Neuronal stem cell (in vitro differentiated cells): Measurements from ENCODE around the gene N4BP3.
A peak's percentile ranks its signal among the peaks of the same experiment; 100 is the strongest.

Experiments used
- DNase-seq: peaks from one replicate; pipeline ENCODE4 v3.0.0-alpha.2; 2013; ENCODE audit warnings: low spot score
- H2AFZ ChIP-seq: one replicate; pipeline ENCODE4 v1.6.1; 2013; ENCODE audit warnings: mild to moderate bottlenecking, low read length, inconsistent platforms
- H2AK5ac ChIP-seq: 2 replicates; pipeline ENCODE4 v1.6.1; 2013; ENCODE audit warnings: low read depth, mild to moderate bottlenecking, inconsistent platforms, low read length, moderate library complexity, mixed read lengths
- H2BK120ac ChIP-seq: 2 replicates; pipeline ENCODE4 v1.6.1; 2013; ENCODE audit warnings: low read depth, mild to moderate bottlenecking, inconsistent platforms, low read length, moderate library complexity, mixed read lengths
- H2BK12ac ChIP-seq: one replicate; pipeline ENCODE4 v1.6.1; 2013; ENCODE audit warnings: low read length, inconsistent platforms
- H2BK15ac ChIP-seq: 2 replicates; pipeline ENCODE4 v1.6.1; 2013; ENCODE audit warnings: mild to moderate bottlenecking, low read length, inconsistent platforms, mixed read lengths
- H2BK5ac ChIP-seq: one replicate; pipeline ENCODE4 v1.6.1; 2013; ENCODE audit warnings: inconsistent platforms, mild to moderate bottlenecking, low read length, moderate library complexity
- H3K14ac ChIP-seq: one replicate; pipeline ENCODE4 v1.6.1; 2013; ENCODE audit warnings: low read length, inconsistent platforms
- H3K18ac ChIP-seq: 2 replicates; pipeline ENCODE4 v1.6.1; 2013; ENCODE audit warnings: low read length, inconsistent platforms
- H3K23ac ChIP-seq: 2 replicates; pipeline ENCODE4 v1.6.1; 2013; ENCODE audit warnings: low read depth, mild to moderate bottlenecking, mixed read lengths, low read length, inconsistent platforms; ENCODE audit not compliant: poor library complexity
- H3K27ac ChIP-seq: replicated peaks from 3 replicates; pipeline ENCODE4 v1.5.1; 2013; ENCODE audit warnings: low read length, inconsistent platforms
- H3K27me3 ChIP-seq, 3 experiments: 2 replicates each; pipeline ENCODE4 v1.6.1; 2013; ENCODE audit warnings: low read length in 3 of 3, mild to moderate bottlenecking in 2 of 3, inconsistent platforms in 1 of 3, low read depth in 1 of 3, mixed read lengths in 1 of 3, moderate library complexity in 1 of 3; ENCODE audit not compliant: control insufficient read depth in 3 of 3, insufficient read depth in 3 of 3
- H3K36me3 ChIP-seq, 2 donors: replicated peaks in 1 of 2; 2 replicates each; pipeline ENCODE4 v1.6.1; 2013; ENCODE audit warnings: low read length in 2 of 2; ENCODE audit not compliant: control insufficient read depth in 2 of 2, insufficient read depth in 2 of 2
- H3K4ac ChIP-seq: 2 replicates; pipeline ENCODE4 v1.6.1; 2013; ENCODE audit warnings: inconsistent platforms, mild to moderate bottlenecking, low read length, moderate library complexity
- H3K4me1 ChIP-seq, 2 donors: 1 replicate in 1 of 2; 2 replicates in 1 of 2; pipeline ENCODE4 v1.6.1; 2013; ENCODE audit warnings: low read length in 2 of 2, low read depth in 1 of 2; ENCODE audit not compliant: control insufficient read depth in 2 of 2, insufficient read depth in 1 of 2
- H3K4me2 ChIP-seq: one replicate; pipeline ENCODE4 v1.6.1; 2013; ENCODE audit warnings: mild to moderate bottlenecking, low read length, inconsistent platforms; ENCODE audit not compliant: insufficient read depth, poor library complexity, severe bottlenecking
- H3K4me3 ChIP-seq, 2 donors: 2 replicates each; pipeline ENCODE4 v1.5.1; 2013; ENCODE audit warnings: low read length in 2 of 2, mild to moderate bottlenecking in 2 of 2, inconsistent platforms in 1 of 2, moderate library complexity in 1 of 2
- H3K79me1 ChIP-seq: one replicate; pipeline ENCODE4 v1.6.1; 2013; ENCODE audit warnings: low read depth, mild to moderate bottlenecking, inconsistent platforms, low read length, moderate library complexity
- H3K9ac ChIP-seq: one replicate; pipeline ENCODE4 v1.6.1; 2013; ENCODE audit warnings: mild to moderate bottlenecking, low read depth, low read length, inconsistent platforms; ENCODE audit not compliant: poor library complexity
- H3K9me3 ChIP-seq, 2 donors: replicated peaks in 1 of 2; 2 replicates each; pipeline versions ENCODE3 to v1.6.1; 2013; ENCODE audit warnings: low read length in 2 of 2, mild to moderate bottlenecking in 2 of 2, inconsistent platforms in 1 of 2, low read depth in 1 of 2, mixed read lengths in 1 of 2, moderate library complexity in 1 of 2; ENCODE audit not compliant: control insufficient read depth in 2 of 2, insufficient read depth in 1 of 2
- H4K8ac ChIP-seq: one replicate; pipeline ENCODE4 v1.6.1; 2013; ENCODE audit warnings: low read depth, mild to moderate bottlenecking, inconsistent platforms, low read length, moderate library complexity
- H4K91ac ChIP-seq: one replicate; pipeline ENCODE4 v1.6.1; 2013; ENCODE audit warnings: low read length, low read depth, mild to moderate bottlenecking, inconsistent platforms; ENCODE audit not compliant: poor library complexity
- WGBS, 2 donors: extraction: QIAGEN DNeasy Blood & Tissue Kit; methylation state at CpG; one replicate each; pipeline ENCODE4 v1.1.7; 2013; ENCODE audit warnings: missing lambda C conversion rate in 2 of 2, mixed read lengths in 1 of 2; ENCODE audit not compliant: insufficient read length in 2 of 2, insufficient replicate concordance in 1 of 2; ENCODE audit errors: extremely low coverage in 2 of 2; 5-methylcytosine and 5-hydroxymethylcytosine counted together

The N4BP3 gene

GRCh38 chr5:178120607-178121357, 7.5 kb downstream of the N4BP3 start:
- Histone ChIP-seq H3K14ac (no peak overlapping the region), H3K79me1 (peaks cover 2% of the 10 kb centered on the region), H2BK12ac (no peak overlapping the region), H3K4ac (no peak overlapping the region), H3K18ac (peak overlapping the region; percentile 54), H3K4me3 (no peak overlapping the region), H3K36me3 (peaks cover 3 to 28% of the 10 kb centered on the region in 2 donors), H2AK5ac (peak overlapping the region; percentile 63), H3K27me3 (no peaks in the 10 kb centered on the region), H4K91ac (no peak overlapping the region), H3K9me3 (no peaks in the 10 kb centered on the region), H3K9ac (no peak overlapping the region), H3K4me1 (peaks cover 17 to 19% of the 10 kb centered on the region in 2 donors), H2BK15ac (peak overlapping the region; percentile 6), H2AFZ (no peak overlapping the region), H2BK5ac (peak overlapping the region; percentile 82), H3K27ac (no peak overlapping the region), H2BK120ac (peak overlapping the region; percentile 16), H4K8ac (no peak overlapping the region), H3K23ac (peak overlapping the region; percentile 26), H3K4me2 (no peak overlapping the region)
- no CpG with 5 or more reads among the region's 29 CpGs for WGBS, 2 donors
- no peak for DNase-seq

DNA sequence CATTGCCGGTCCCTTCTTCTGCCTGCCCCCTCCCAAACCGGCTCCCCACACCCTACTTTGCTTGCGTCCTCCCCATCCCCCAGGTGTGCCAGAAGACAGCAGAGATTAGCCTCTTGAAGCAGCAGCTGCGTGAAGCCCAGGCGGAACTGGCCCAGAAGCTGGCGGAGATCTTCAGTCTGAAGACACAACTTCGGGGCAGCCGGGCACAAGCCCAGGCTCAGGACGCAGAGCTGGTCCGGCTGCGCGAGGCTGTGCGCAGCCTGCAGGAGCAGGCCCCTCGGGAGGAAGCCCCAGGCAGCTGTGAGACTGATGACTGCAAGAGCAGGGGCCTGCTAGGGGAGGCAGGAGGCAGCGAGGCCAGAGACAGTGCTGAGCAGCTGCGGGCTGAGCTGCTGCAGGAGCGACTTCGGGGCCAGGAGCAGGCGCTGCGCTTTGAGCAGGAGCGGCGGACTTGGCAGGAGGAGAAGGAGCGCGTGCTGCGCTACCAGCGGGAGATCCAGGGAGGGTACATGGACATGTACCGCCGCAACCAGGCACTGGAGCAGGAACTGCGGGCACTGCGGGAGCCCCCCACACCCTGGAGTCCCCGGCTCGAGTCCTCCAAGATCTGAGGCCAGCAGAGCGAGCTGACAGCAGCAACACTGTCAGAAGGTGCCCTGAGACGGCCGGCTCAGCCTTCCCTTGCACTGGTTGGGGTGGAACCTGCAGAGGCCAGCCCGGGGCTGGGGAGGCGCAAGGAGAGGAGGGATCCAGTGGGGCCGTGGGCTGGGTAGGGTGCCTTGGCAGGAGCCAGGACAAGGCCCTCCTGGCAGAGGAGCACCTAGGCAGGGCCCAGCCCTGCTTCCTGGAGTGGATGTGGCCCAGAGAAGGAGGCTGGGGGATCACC, 8.3 kb downstream of the N4BP3 start:
- H2AK5ac ChIP-seq, result peak overlapping the region; percentile 63
- H2AFZ ChIP-seq, result no peak overlapping the region
- no peak overlapping the region for H3K4me2 ChIP-seq
- peaks cover 2% of the 10 kb centered on the region for H3K79me1 ChIP-seq
- H2BK15ac ChIP-seq, result peak overlapping the region; percentile 6
- H3K4me1 ChIP-seq, result peaks cover 13 to 14% of the 10 kb centered on the region in 2 donors
- H4K8ac ChIP-seq, result no peak overlapping the region
- H3K4ac ChIP-seq, result no peak overlapping the region
- H3K4me3 ChIP-seq, result no peak overlapping the region
- no peak overlapping the region for H3K27ac ChIP-seq
- peak overlapping the region; percentile 26 for H3K23ac ChIP-seq
- H3K9me3 ChIP-seq, result no peaks in the 10 kb centered on the region
- H3K27me3 ChIP-seq, result no peaks in the 10 kb centered on the region
- no peak overlapping the region for H4K91ac ChIP-seq
- WGBS, 2 donors, result no CpG with 5 or more reads among the region's 38 CpGs
- H2BK12ac ChIP-seq, result peak overlapping the region; percentile 58
- H3K18ac ChIP-seq, result no peak overlapping the region
- H2BK120ac ChIP-seq, result peak overlapping the region; percentile 16
- H3K36me3 ChIP-seq, result peaks cover 3 to 28% of the 10 kb centered on the region in 2 donors
- no peak for DNase-seq
- H2BK5ac ChIP-seq, result peak overlapping the region; percentile 82
- no peak overlapping the region for H3K14ac ChIP-seq
- H3K9ac ChIP-seq, result peak overlapping the region; percentile 68

- H3K79me1 ChIP-seq, result no peaks in the 10 kb centered on the region
- H3K18ac ChIP-seq, result no peak overlapping the region
- no peak overlapping the region for H3K14ac ChIP-seq
- H3K27ac ChIP-seq, result no peak overlapping the region
- no peak overlapping the region for H3K4me2 ChIP-seq
- peaks cover 3 to 28% of the 10 kb centered on the region in 2 donors for H3K36me3 ChIP-seq
- H2BK12ac ChIP-seq, result no peak overlapping the region
- no peak overlapping the region for H3K9ac ChIP-seq
- H3K4me3 ChIP-seq, result no peak overlapping the region
- no peak overlapping the region for H4K91ac ChIP-seq
- no peak overlapping the region for H4K8ac ChIP-seq
- no peaks in the 10 kb centered on the region for H3K27me3 ChIP-seq
- H2BK120ac ChIP-seq, result no peak overlapping the region
- no CpG with 5 or more reads among the region's 5 CpGs for WGBS, 2 donors
- no peak overlapping the region for H3K4ac ChIP-seq
- no peak for DNase-seq
- H3K4me1 ChIP-seq, result peaks cover 11 to 14% of the 10 kb centered on the region in 2 donors
- H2BK5ac ChIP-seq, result peak overlapping the region; percentile 82
- H2AFZ ChIP-seq, result no peak overlapping the region
- no peak overlapping the region for H3K23ac ChIP-seq
- no peak overlapping the region for H2BK15ac ChIP-seq
- no peak overlapping the region for H2AK5ac ChIP-seq
- H3K9me3 ChIP-seq, result no peaks in the 10 kb centered on the region
Observed at GRCh38 chr5:178122346-178122745, 9.0 kb downstream of the N4BP3 start.
